GM23248 (cell line): ENCODE results near the gene HOGA1.

Source experiments
- EZH2 ChIP-seq: fragments of 200-600 bp; sonication (generic); IDR thresholded peaks from 2 replicates; pipeline ENCODE4 v1.6.1; 2018; ENCODE audit warnings: antibody characterized with exemption, mild to moderate bottlenecking; ENCODE audit not compliant: insufficient read depth, poor library complexity, severe bottlenecking
- EZH2phosphoT487 ChIP-seq: fragments of 200-600 bp; sonication (generic); IDR thresholded peaks from 2 replicates; pipeline ENCODE4 v1.6.1; 2018; ENCODE audit warnings: antibody characterized with exemption, moderate library complexity, mild to moderate bottlenecking, low read depth; ENCODE audit not compliant: insufficient read depth

GRCh38 chr10:97627731-97628130 is 43.5 kb downstream of the HOGA1 start:
- no peak for TF ChIP-seq EZH2phosphoT487
- TF ChIP-seq EZH2 = no peak
